HG02763 (cell line): ENCODE measurements around the gene SLC25A45.
"Not testable (repeated sequence)": the region's sequence is repeated elsewhere in the genome, so short reads cannot be mapped to it uniquely, and the experiment has no call there.

ENCODE experiments used
- ATAC-seq: cut with Tn5 transposase; IDR thresholded peaks from one replicate; pipeline ENCODE4 v1.9.1; 2021; ENCODE audit warnings: mild to moderate bottlenecking, moderate library complexity; ENCODE audit not compliant: unreplicated experiment

Gene SLC25A45

GRCh38 chr11:65363770-65364169 lies 18.7 kb downstream of the SLC25A45 start:
- ATAC-seq = no peak

DNA sequence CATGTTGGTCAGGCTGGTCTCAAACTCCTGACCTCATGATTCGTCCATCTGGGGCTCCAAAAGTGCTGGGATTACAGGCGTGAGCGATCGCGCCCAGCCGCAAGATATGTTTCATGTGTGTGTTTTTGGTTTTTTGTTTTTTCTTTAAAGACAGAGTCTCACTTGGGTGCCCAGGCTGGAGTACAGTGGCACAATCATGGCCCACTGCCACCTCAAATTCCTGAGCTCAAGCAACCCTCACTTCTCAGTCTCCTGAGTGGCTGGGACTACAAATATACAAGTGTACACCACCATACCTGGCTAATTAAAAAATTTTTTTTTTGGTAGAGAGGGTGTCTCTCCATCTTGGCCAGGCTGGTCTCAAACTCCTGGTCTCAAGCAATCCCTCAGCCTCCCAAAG lies 19.5 kb downstream of the SLC25A45 start:
- ATAC-seq = no peak

- ATAC-seq = no peak
Measured at GRCh38 chr11:65362320-65362931, 20.0 kb downstream of the SLC25A45 start.

DNA sequence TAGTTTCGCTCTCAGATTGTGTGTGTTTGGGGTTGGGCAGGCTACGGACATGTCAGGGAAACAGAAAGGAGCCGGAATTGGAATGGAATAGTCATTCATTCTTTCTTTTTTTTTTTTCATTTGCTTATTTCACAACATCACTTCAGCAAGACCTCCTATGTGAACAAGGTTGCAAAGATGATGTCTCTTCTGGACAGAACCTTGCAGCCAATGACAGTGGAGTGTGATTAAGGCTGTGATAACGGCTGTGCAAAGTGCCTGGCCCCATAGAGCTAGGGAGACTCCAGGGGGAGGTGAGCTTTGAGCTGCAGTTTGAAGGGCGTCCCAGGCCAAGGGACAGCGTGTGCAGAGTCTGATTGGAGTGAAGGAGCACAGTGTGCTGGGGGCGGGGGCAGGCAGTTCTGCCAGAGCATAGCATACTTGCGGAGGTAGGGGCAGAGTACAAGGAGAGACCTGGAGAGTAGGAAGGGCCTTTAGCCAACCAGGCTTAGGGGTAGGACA lies 24.5 kb downstream of the SLC25A45 start:
- ATAC-seq = no peak

GRCh38 chr11:65356394-65356972 lies 26.0 kb downstream of the SLC25A45 start:
- no peak for ATAC-seq

GRCh38 chr11:65355776-65356393 lies 26.6 kb downstream of the SLC25A45 start:
- ATAC-seq = no peak

DNA sequence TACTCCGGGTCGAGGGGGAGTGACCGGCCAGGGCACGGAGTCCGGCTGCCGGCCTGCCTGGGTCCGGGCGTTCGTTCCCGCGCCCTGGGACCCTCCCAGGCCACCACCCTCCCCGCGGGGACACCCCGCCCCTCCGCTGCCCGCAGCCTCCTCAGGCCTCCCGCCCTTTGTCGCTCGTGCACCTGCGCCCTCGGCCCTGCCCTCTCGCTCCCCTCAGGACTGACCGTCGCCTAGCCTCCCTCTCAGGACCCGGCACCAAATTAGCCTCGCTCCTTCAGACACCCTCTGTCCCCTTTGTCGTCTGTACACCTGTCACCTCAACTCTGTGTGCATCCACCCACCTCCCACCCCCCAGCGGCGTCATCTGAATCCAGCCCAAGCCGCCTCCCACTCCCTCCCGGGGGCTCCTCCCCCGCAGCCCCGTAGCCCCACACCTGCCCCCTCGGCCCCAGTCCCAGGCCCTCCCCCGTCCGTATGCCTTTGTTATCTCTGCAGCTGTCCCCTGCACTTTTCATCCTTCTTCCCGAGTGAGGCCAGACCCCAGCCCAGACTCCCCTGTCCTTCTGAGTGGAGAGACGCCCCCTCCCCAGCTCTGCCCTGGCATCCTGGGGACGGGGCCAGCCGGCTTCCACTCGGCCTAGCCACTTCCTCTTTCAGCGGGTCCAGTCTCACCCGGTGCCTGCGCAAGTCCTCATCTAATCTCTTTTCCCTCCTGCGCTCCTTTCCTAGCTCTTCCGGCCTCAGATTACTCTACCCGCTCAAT lies 27.3 kb downstream of the SLC25A45 start:
- ATAC-seq = peak; percentile 19

DNA sequence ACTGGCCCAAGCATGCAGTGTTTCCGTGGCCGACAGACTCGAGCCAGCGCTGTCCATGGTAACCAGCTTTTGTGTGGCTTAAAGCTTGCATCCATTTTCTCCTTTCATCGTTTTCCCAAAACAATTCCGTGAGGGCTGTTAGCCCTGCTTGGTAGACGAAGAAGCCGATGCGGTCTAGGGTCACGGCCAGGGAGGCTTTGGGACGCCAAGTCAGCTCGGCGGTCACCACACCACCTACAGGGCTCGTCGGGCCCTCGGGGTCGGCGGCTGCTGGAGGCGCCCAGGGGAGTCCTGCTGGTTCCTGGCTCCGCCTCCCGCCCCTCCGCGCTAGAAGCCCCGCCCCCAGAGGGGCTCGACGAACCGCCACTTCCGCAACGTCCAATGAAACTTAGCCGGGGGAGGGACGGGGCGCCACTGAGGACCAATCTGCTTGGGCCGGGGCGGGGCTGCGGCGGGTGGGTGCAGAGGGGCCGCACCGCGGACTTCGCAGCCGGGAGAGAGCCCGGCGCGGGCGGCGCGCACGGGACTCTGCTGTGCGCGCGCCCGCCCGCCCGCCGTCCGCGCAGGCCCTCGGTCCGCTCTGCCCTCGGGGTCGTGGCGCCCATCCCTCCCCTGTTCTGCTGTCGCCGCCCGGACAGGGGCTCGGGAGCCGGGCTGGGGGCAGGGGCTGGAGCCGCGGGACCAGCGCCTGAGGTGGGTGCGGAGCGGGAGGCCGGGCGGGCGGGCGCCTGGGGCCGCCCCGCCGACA lies 28.0 kb downstream of the SLC25A45 start, which contains the start of gene TIGD3:
Gene TIGD3, plus strand, starts transcription at position 487 of the 748 bp plus-strand sequence. CDS start 1,058 bp downstream, outside the sequence.
- ATAC-seq = peak; percentile 87

DNA sequence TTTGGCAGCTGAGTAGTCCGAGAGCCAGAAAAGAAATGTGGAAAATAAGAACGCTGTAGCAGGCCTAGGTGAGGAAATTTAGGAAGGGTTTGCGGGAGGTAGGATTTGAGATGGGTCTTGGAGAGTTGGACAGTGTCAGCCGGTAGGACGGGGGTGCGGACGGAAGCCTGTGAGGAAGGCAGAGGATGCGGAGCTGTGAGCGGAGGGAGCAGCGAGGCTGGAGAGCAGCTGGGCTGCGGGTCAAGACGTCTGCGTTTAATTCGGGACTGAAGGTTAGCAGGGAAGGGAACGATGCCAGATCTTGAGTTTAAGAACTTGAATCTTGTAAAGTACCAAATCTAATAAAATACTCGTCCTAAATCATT lies 28.6 kb downstream of the SLC25A45 start:
- ATAC-seq = no peak

- ATAC-seq = no peak
Measured at GRCh38 chr11:65353376-65353775, 29.1 kb downstream of the SLC25A45 start.

DNA sequence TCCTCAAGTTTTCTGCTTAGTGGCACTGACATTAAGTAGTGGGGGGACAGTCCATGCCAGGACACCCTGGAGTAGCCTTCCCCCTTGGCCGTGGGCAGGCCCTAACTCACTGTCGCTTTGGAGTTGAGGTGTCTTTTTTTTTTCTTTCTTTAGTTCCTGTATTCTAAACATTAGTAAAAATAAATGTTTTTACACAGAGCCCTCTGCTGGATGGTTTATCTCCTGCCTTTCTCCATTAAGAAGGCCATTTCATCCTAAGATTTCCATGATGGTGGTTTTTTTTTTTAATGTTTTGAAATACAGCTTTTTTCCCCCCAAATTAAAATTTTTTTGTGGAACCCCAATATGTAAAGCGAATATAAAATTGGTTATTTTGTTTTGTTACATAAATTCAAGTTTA lies 29.7 kb downstream of the SLC25A45 start:
- ATAC-seq = no peak

DNA sequence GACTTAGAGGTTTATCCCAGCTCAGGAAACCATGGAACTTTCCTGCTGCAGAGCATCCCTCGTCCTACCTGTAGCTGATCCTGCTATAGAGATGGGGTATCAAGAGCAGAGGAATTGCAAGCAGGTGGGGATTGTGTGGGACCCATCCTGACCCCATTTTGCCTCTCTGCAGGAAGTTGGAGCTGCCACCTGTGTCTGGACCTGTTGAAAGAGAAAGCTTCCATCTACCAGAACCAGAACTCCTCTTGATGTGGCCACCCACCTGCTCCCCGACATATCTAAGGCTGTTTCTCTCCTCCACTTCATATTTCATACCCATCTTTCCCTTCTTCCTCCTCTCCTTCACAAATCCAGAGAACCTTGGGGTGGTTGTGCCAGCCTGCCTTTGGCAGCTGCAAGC lies 30.9 kb downstream of the SLC25A45 start:
- no peak for ATAC-seq

DNA sequence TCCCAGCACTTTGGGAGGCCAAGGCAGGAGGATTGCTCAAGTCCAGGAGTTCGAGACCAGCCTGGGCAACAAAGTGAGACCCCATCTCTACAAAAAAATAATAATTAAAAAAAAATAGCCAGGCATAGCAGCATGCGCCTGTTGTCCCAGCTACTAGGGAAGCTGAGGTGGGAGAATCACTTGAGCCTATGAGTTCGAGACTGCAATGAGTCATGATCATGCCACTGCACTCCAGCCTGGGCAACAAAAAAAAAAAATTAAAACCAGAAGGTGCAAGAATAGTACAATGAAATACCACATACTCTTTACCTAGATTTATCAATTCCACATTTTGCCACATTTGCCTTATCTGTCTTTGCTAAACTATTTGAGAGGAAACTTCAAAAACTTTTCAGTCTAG lies 40.6 kb downstream of the SLC25A45 start:
- no peak for ATAC-seq

GRCh38 chr11:65340226-65340625 lies 42.2 kb downstream of the SLC25A45 start:
- ATAC-seq = no peak

- ATAC-seq = no peak
Measured at GRCh38 chr11:65338676-65339075, 43.8 kb downstream of the SLC25A45 start.

- no peak for ATAC-seq
Measured at GRCh38 chr11:65334696-65335295, 47.6 kb downstream of the SLC25A45 start.

GRCh38 chr11:65332591-65332990 lies 49.9 kb downstream of the SLC25A45 start:
- not testable (repeated sequence) for ATAC-seq

- ATAC-seq = no peak
Measured at GRCh38 chr11:65330544-65330943, 51.9 kb downstream of the SLC25A45 start.

DNA sequence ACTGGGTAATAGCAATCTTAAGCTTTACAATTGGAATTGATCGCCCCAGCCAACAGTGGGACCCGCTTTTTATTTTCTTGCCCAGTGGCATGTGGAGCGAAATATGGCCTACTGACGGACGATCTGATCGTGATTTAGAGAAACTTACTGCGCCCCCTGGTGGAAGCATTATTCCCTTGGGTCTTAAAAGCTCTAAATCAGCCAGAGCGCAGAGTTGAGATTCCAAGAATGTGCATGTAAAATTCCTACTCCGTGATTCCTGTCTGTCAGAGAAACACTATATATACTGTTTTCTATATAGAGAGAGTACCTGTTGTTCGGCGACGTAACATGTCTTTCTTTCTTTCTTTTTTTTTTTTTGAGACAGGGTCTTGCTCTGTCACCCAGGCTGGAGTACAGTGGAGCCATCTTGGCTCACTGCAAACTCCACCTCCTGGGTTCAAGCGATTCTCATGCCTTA lies 52.5 kb downstream of the SLC25A45 start:
- ATAC-seq = no peak

DNA sequence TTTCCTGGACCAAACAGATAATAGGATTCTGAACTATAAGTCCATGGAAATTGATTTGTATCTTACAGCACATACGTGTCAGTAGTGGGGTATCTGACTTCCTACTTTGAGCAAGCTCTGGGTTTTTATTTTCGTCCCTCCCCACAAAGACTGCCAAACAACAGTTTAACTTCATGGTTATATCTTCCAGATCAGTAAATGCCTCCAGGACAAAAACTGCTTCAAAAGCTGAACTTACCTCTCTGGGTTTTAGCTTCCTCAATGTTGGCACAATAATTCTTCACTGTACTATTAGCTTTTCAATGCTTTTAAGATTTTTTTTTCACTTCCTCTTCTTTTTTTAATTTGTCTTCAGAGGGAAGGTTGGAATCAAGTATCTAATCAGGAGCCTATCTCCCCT lies 53.0 kb downstream of the SLC25A45 start:
- ATAC-seq = no peak
